Fibroblast of mammary gland (primary cell): ENCODE data around the gene TTC19.
"Not testable (repeated sequence)": the region's sequence is repeated elsewhere in the genome, so short reads cannot be mapped to it uniquely, and the experiment has no call there.

Experiments
- DNase-seq: peaks from one replicate; pipeline ENCODE4 v3.0.0-alpha.2; 2010; ENCODE audit warnings: low read depth
- H3K4me3 ChIP-seq: 2 replicates; pipeline ENCODE4 v1.5.1; 2011; ENCODE audit warnings: low read depth, mild to moderate bottlenecking, low read length, moderate library complexity; ENCODE audit not compliant: control insufficient read depth
- CTCF ChIP-seq: conservative IDR thresholded peaks from 2 replicates; pipeline ENCODE4 v1.5.1; 2011; ENCODE audit warnings: low read depth, low read length, inconsistent platforms; ENCODE audit not compliant: control insufficient read depth, insufficient read depth

TTC19 gene

GRCh38 chr17:15972497-15972951 is 27.1 kb upstream of the TTC19 start:
- no peak for TF ChIP-seq CTCF
- no peak overlapping the region for H3K4me3 ChIP-seq
- no peak for DNase-seq

GRCh38 chr17:15973016-15973415 is 26.6 kb upstream of the TTC19 start:
- no peak overlapping the region for H3K4me3 ChIP-seq
- no peak for DNase-seq
- no peak for TF ChIP-seq CTCF

GRCh38 chr17:15973834-15974233 is 25.8 kb upstream of the TTC19 start:
- H3K4me3 ChIP-seq, result no peak overlapping the region
- DNase-seq, result no peak
- TF ChIP-seq CTCF, result no peak

GRCh38 chr17:15977894-15978293 is 21.7 kb upstream of the TTC19 start:
- DNase-seq, result no peak
- TF ChIP-seq CTCF, result no peak
- H3K4me3 ChIP-seq, result no peak overlapping the region

- no peak for TF ChIP-seq CTCF
- no peak overlapping the region for H3K4me3 ChIP-seq
- DNase-seq, result no peak
Observed at GRCh38 chr17:15978606-15979005, 21.0 kb upstream of the TTC19 start.

GRCh38 chr17:15979013-15979412 is 20.6 kb upstream of the TTC19 start:
- DNase-seq, H3K4me3 ChIP-seq: not testable (repeated sequence)

- no peak for TF ChIP-seq CTCF
- no peak for DNase-seq
- no peak overlapping the region for H3K4me3 ChIP-seq
Observed at GRCh38 chr17:15981208-15981607, 18.4 kb upstream of the TTC19 start.
